HG03135 (cell line): ENCODE data around the gene SOCS1.

Experiments
- ATAC-seq: cut with Tn5 transposase; IDR thresholded peaks from one replicate; pipeline ENCODE4 v1.9.1; 2021; ENCODE audit warnings: mild to moderate bottlenecking, moderate library complexity; ENCODE audit not compliant: unreplicated experiment

Gene SOCS1

DNA sequence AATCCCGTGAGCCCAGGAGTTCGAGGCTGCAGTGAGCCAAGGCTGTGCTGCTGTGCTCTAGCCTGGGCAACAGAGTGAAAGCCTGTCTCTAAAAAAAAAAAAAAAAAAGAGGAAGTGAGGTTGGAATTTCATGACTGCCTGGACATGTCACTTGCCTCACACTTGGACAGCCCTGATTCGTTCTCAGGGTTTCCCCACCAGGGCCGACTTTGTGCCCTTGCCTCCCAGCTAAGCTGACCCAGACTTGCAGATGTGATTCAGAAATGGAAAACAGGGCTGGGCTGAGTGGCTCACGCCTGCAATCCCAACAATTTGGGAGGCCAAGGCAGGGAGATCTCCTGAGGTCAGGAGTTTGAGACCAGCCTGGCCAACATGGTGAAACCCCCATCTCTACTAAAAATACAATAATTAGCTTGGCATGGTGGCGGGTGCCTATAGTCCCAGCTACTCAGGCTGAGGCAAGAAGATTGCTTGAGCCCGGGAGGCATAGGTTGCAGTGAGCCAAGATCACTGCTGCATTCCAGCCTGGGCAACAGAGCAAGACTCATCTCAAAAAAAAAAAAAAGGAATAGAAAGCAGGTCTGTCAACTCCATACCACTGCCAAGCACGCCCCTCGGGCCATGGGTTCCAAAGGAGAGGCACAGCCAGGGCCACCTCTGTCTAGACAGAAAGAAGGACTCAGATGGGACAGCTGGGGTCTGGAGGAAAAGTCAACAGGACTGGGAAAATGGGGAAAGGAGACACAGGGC, 46.9 kb downstream of the SOCS1 start:
- no peak for ATAC-seq

DNA sequence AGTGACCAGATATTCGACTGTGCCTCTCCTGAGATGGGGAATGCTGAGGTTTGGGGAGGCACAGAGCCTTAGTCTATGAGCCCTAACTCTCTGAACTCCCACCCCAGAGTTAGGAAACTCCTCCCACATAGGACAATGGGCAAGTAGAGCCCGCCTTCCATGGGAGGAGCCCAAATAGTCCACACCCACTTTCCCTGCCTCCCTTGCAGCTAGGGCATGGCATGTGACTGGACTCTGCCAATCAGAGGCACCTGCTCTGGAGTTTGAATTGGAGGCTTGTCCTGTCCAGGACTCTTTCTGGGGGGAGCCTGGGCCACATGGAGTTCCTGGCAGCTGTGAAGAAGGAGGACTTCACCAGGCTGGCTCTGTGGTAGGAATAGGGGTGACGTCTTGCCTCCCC, 48.4 kb downstream of the SOCS1 start:
- ATAC-seq, result no peak

DNA sequence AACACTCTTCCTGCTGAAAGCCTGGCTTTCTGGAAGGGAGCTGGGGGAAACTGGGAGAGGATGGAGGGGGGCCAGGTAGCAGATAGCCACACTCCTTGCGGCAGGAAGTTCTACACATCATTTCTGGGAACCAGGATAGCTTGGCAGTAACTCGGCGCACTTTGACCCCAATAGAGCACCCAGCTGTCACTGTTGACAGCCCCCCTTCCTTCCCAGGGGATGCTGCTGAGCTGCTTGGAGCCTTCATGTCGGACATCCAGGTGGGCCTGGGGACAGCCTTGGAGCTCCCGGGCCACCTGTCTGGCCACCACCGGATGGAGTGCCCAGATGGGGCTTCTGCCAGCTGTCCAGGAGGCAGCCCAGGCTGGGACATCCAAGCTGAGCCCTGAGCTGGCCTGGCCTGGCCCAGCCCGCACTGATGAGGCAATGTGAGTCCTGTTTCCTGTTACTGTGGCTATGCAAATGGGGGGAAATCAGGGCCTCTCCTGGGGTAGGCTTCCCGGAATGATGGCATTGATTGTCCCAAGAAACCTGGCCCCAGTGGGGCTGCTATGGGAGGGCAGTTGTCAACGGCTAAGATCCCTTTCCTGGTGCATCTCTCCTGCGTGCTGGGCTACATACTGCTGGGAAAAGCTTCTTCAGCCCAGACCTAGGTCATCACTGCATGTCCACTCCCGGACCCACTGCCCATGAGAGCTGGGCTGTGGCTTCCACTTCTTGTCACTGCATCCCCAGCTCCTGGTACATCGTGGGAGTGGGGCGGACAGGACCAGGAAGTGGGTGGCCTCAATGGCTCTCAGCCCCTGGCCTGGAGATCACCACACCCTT, 50.0 kb downstream of the SOCS1 start:
- ATAC-seq, result no peak

DNA sequence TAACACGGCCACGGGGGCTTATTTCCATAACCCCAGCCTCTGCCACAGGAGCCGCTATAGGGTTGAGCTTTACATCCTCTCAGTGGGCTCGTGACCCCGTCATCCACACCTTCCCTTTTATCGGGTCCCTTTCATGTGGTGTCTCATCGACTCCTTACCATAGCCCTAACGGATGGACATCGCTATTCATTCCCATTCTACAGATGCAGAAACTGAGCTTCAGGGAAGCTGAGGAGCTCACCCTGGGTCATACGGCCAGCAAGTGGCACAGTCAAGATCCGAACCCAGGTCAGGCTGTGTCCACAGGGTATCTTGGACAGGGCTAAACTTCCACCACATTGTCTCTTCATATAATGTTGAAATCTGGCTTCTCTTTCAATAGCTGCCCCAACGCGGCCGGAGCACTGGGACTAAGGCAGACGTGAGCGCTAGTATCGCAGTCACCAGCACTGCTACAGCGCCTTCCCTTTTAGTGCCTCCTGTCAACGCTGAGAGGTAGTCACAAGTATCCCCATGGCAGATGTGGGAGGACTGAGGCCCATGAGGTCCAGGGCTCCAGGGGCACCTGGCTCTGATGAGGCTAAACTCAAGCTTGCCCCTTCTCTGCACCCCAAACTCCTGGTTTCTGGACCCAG, 50.8 kb downstream of the SOCS1 start:
- no peak for ATAC-seq

DNA sequence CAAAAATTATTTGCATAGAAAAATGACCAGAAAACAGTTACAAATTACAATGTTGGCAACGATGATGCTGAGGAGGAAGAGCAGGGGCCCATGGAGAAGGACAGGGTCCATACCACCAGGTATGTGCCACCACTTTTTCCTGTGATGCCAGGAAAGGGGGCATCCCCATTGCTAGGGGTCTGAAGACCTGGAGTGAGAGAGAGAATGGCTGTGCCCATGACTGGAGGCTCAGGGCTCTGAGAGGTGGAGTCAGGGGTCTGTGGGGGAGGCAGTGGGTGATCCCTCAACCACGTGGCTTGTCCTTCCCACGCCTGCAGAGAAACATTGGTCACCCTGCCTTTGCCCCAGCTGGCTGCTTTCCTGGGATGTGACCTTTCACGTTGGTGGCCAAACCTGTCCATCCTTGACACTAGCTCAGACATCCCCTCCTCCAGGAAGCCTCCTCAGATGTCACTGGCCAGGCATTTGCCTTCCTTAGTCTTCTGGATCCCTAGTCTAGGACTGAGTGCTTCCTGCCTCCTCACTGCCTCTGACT, 51.4 kb downstream of the SOCS1 start:
- ATAC-seq, result no peak
